Heart left ventricle (tissue), 16 donors: ENCODE data around the gene TTC17. TPM values are rescaled to one million over a fixed set of nuclear protein-coding genes. Genes with fewer than 3 reads are reported as not detected.
A peak's percentile ranks its signal among the peaks of the same experiment; 100 is the strongest.

Experiments used
- ATAC-seq, 4 donors: fragments of 200-7000 bp; cut with Tn5 transposase; one replicate each; pipeline ENCODE4 v1.9.1; 2020 to 2022; ENCODE audit warnings: moderate library complexity in 4 of 4, mild to moderate bottlenecking in 3 of 4, moderate number of reproducible peaks in 1 of 4
- DNase-seq, 5 donors: peaks; one replicate each; pipeline ENCODE4 v3.0.0-alpha.2; 2020
- H3K27ac ChIP-seq, 12 donors: fragments of 200-600 bp; sonication (generic) in 4 of 12; one replicate each; pipeline versions ENCODE4 v1.5.0 to v1.8.0; 2016 to 2022; ENCODE audit warnings: mild to moderate bottlenecking in 2 of 12
- H3K27me3 ChIP-seq, 9 donors: fragments of 200-600 bp; sonication (generic) in 2 of 9; one replicate each; pipeline versions ENCODE4 v1.5.1 to v1.8.0; 2016 to 2022; ENCODE audit warnings: mild to moderate bottlenecking in 3 of 9
- H3K36me3 ChIP-seq, 9 donors: fragments of 200-600 bp; sonication (generic) in 2 of 9; one replicate each; pipeline versions ENCODE4 v1.5.0 to v1.8.0; 2018 to 2022; ENCODE audit warnings: mild to moderate bottlenecking in 2 of 9
- H3K4me1 ChIP-seq, 12 donors: fragments of 200-600 bp; sonication (generic) in 4 of 12; one replicate each; pipeline versions ENCODE4 v1.5.0 to v1.8.0; 2016 to 2022; ENCODE audit warnings: mild to moderate bottlenecking in 3 of 12
- H3K4me3 ChIP-seq, 12 donors: fragments of 200-600 bp; sonication (generic) in 4 of 12; one replicate each; pipeline versions ENCODE4 v1.5.0 to v1.8.0; 2017 to 2022; ENCODE audit warnings: mild to moderate bottlenecking in 9 of 12, moderate library complexity in 4 of 12
- H3K9me3 ChIP-seq, 12 donors: fragments of 200-600 bp; sonication (generic) in 4 of 12; one replicate each; pipeline versions ENCODE4 v1.5.0 to v1.8.0; 2016 to 2022; ENCODE audit warnings: mild to moderate bottlenecking in 1 of 12
- CTCF ChIP-seq, 12 donors: fragments of 200-600 bp; sonication (generic) in 4 of 12; IDR thresholded peaks; one replicate each; pipeline versions ENCODE4 v1.5.0 to v1.8.0; 2018 to 2022; ENCODE audit warnings: antibody characterized with exemption in 12 of 12, mild to moderate bottlenecking in 5 of 12
- POLR2A ChIP-seq, 2 donors: fragments of 450-650 bp; IDR thresholded peaks; one replicate each; pipeline ENCODE4 v1.6.1; 2017; ENCODE audit warnings: antibody characterized with exemption in 2 of 2, mild to moderate bottlenecking in 2 of 2, moderate library complexity in 2 of 2
- WGBS, 4 donors: extraction: QIAGEN DNeasy Blood & Tissue Kit in 2 of 4; methylation state at CpG; one replicate each; pipeline versions ENCODE4 v1.1.5 to v1.1.7; 2013 to 2018; 5-methylcytosine and 5-hydroxymethylcytosine counted together
- intact Hi-C, 10 donors: fragments of 100-400 bp; cut with DNase I; formaldehyde crosslinking; loops; one replicate each; pipeline versions ENCODE4 v1.11.1 to v1.14.2; 2022
- polyA plus RNA-seq, 2 donors: library from polyadenylated mRNA; stranded (reverse); fragments of 200-250 nt; gene quantifications; one replicate each; pipeline ENCODE4 v1.2.3, GENCODE V29; 2013
- total RNA-seq, 9 donors: library from RNA; depleted of rRNA in 2 of 9; stranded (reverse); fragments of >200 nt in 2 of 9; fragmentation: NEBNext Ultra II Directional in 3 of 9; extraction: Animal tissue kit (Norgen Biotek cat#: 25700) in 3 of 9; gene quantifications; one replicate each; pipeline versions ENCODE4 v1.1.0 to v1.2.4, GENCODE V29; 2016 to 2023
- donor health status: ischemic (EF 13 %, LVEDD 7.1; RV severe dilation, severe dysfunction).
- donor health status: healthy with polysubstance abuse.
- donor health status: DM: no; HTN: yes; CAD: no.
- donor health status: DM: no; HTN: no; CAD: no.
- donor health status: ischemic (EF 25% LVEDD 6.9; RV normal size, moderate dysfunction).
- donor health status: ischemic (EF 25% LVEDD 5.7; RV mildly dilated, moderate dysfunction).
- donor health status: healthy.
- donor health status: DM: yes; HTN: yes; CAD: no.
- donor health status: ischemic (EF 35%, LVEDD 5.7; RV mildly dilated, moderate dysfunction).
- donor health status: nonischemic (EF 11% LVEDD 7.7; RV severe dilation, severe dysfunction).
- donor health status: DM: yes; HTN: yes; CAD: no.
- donor health status: PGD.
- donor health status: ischemic (EF 29% LVEDD 5.4; RV normal size, mild dysfunction).
- donor health status: nonischemic (EF 23%, LVEDD 6.1; RV moderate dilation, normal function).

Gene TTC17
- total and polyA plus RNA-seq, 11 donors, result 20.9 to 43.9 (median 30.2) TPM

DNA sequence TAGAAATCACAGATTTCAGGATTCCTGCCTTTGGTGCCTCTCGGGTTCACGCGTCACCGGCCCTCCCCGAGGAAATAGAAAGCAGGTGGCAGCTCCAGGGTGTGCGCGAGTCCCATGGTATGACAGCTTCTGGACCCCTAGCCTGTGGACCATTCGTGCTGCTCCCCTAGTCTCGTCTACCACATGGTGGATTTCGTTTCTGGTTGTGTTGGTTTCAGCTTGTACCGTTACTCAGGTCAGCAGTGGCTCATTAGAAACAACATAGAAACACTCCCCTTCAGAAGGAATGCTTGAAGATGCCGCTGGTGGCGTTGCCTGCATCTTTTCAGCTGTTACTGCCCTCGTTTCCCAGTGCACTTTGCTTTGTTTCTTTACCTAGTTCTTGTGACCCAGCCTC is 700 bp downstream of the TTC17 start:
- WGBS, 4 donors, result 0 to 1% (median 0%) methylated on average over 14 of the region's 14 CpGs

DNA sequence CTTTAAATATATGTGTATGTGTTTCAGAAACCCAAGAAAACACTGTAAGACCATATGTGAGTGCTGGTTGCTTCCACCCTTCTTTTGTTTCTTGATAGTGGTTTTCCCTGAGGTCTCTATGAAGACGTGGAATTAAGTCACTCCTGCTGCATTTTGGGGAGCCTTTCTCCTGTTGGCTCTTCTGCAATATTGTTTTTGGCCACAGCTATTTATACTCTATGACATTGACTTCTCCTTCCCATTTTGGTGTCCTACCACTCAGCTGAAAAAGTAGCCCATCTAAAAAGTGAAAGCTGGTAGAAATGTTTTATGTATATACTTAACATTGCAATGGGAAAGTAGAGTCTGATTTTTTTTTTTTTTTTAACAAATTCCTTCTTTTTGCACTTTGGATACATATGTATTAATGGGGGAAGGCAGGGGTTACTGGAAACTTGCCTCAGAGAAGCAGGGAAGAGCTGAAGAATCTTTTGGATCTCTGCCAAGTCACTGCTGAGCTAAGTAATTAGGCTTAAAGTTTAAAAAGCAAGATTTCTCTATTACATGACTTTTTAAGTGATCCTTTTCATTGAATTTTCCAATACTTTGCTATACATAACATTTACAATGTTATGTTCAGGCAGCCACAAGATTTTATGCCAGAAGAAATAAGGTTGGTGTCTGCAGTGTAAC is 1.8 kb downstream of the TTC17 start:
- no peaks in the 10 kb centered on the region for H3K9me3 ChIP-seq
- H3K4me1 ChIP-seq, result peaks cover 2 to 47% (median 20%) of the 10 kb centered on the region in 12 donors
- intact Hi-C loops, result no loop called here
- H3K27me3 ChIP-seq, result no peaks in the 10 kb centered on the region
- H3K4me3 ChIP-seq, result peak overlapping the region in 10 of 12 donors; percentile 67 to 97 (median 90)
- no peak for DNase-seq
- ATAC-seq, result no peak
- 14 to 28% (median 20%) methylated on average over 1 of the region's 1 CpG for WGBS, 4 donors
- TF ChIP-seq POLR2A (IDR thresholded peaks at IDR 0.05), result no peak
- TF ChIP-seq CTCF (IDR thresholded peaks at IDR 0.05), result no peak
- peak overlapping the region in 1 of 12 donors; percentile 95 for H3K27ac ChIP-seq
- peaks cover 0 to 21% (median 7%) of the 10 kb centered on the region in 9 donors for H3K36me3 ChIP-seq

More for the DNA sequence above, 700 bp downstream of the TTC17 start:
- H3K9me3 ChIP-seq, result no peaks in the 10 kb centered on the region
- peak overlapping the region; percentile 60 to 97 (median 88) for H3K4me3 ChIP-seq
- H3K27ac ChIP-seq, result peak overlapping the region; percentile 82 to 95 (median 90)
- H3K27me3 ChIP-seq, result no peaks in the 10 kb centered on the region
- TF ChIP-seq POLR2A (IDR thresholded peaks at IDR 0.05) (no peak), CTCF (IDR thresholded peaks at IDR 0.05) (no peak)
- intact Hi-C loops, result loop anchor here in 1 of 10 donors (5.0 kb wide), 1 partner anchor 47 kb away; the partner anchor contains the start of gene API5
- peaks cover 0 to 10% (median 0%) of the 10 kb centered on the region in 9 donors for H3K36me3 ChIP-seq
- peak in 1 of 5 donors; percentile 9 for DNase-seq
- peak in 3 of 4 donors; percentile 27 to 38 (median 35) for ATAC-seq
- peaks cover 2 to 47% (median 20%) of the 10 kb centered on the region in 12 donors for H3K4me1 ChIP-seq

DNA sequence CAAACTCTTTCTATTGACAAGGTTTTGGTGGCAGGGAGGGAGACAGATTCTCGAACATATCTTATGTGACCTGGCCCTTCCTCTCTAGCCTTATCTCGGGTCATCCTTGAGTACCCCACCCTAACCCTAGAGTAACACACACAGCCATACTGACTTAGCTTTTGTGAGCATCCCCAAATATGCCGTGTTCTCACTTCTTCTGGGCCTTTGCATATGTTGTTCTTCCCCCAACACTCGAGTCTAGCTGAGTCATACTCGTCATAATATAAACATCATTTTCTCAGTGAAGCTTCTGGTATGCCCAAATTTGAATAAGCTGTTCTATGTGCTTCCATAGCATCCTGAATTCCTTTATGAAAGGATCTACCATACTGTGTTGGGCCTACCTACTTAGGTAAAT is 8.0 kb downstream of the TTC17 start:
- Histone ChIP-seq H3K27me3 (no peaks in the 10 kb centered on the region), H3K4me3 (no peak overlapping the region), H3K4me1 (peaks cover 0 to 41% (median 6%) of the 10 kb centered on the region in 12 donors), H3K27ac (no peak overlapping the region), H3K9me3 (no peaks in the 10 kb centered on the region), H3K36me3 (peaks cover 0 to 43% (median 12%) of the 10 kb centered on the region in 9 donors)
- ATAC-seq (no peak), DNase-seq (no peak)
- WGBS, 4 donors, result 90 to 96% (median 92%) methylated on average over 5 of the region's 5 CpGs
- TF ChIP-seq POLR2A (IDR thresholded peaks at IDR 0.05), result no peak
- TF ChIP-seq CTCF (IDR thresholded peaks at IDR 0.05), result no peak
- intact Hi-C loops, result no loop called here

GRCh38 chr11:43367382-43368178 is 8.9 kb downstream of the TTC17 start:
- WGBS, 4 donors, result 51 to 70% (median 65%) methylated on average over 7 of the region's 7 CpGs
- no peaks in the 10 kb centered on the region for H3K27me3 ChIP-seq
- intact Hi-C loops, result no loop called here
- DNase-seq (no peak), ATAC-seq (peak in 1 of 4 donors; percentile 22)
- no peak overlapping the region for H3K4me3 ChIP-seq
- peaks cover 0 to 34% (median 6%) of the 10 kb centered on the region in 12 donors for H3K4me1 ChIP-seq
- H3K27ac ChIP-seq, result no peak overlapping the region
- H3K36me3 ChIP-seq, result peaks cover 0 to 48% (median 15%) of the 10 kb centered on the region in 9 donors
- no peaks in the 10 kb centered on the region for H3K9me3 ChIP-seq
- TF ChIP-seq POLR2A (IDR thresholded peaks at IDR 0.05) (no peak), CTCF (IDR thresholded peaks at IDR 0.05) (no peak)
